ENCODE results near the gene PTPN14. TPM values are rescaled to one million over a fixed set of nuclear protein-coding genes. Genes with fewer than 3 reads are reported as not detected.

PTPN14 gene
- total and polyA plus RNA-seq, 2 of the 8 experiments (the other 6 are each of a cell fraction or from before 2014, with no cell fraction given) = 14.4 to 93.6 TPM

DNA sequence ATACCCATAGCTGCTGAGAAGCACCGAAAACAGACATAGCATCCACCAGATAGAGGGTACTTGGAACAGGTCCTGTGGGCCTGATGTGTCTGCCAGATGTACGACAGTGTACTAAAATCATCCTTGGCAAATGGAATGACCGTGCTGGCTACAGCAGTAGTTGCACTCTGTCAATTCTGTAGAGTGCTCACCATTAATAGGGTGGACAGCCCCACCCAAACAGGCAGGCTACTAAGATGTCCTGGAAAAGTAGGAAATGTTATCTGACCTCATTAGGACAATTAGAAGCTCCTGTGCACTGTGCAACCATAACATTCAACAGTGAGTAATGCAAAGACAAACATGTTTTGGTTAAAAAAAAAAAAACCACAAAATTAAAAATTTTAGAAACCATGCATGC lies 106.2 kb downstream of the PTPN14 start (continued):
- TF ChIP-seq, protein P1, sequence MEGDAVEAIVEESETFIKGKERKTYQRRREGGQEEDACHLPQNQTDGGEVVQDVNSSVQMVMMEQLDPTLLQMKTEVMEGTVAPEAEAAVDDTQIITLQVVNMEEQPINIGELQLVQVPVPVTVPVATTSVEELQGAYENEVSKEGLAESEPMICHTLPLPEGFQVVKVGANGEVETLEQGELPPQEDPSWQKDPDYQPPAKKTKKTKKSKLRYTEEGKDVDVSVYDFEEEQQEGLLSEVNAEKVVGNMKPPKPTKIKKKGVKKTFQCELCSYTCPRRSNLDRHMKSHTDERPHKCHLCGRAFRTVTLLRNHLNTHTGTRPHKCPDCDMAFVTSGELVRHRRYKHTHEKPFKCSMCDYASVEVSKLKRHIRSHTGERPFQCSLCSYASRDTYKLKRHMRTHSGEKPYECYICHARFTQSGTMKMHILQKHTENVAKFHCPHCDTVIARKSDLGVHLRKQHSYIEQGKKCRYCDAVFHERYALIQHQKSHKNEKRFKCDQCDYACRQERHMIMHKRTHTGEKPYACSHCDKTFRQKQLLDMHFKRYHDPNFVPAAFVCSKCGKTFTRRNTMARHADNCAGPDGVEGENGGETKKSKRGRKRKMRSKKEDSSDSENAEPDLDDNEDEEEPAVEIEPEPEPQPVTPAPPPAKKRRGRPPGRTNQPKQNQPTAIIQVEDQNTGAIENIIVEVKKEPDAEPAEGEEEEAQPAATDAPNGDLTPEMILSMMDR (IDR thresholded peaks at IDR 0.05; ENCODE audit: control extremely low read depth in 1 of 3, insufficient read depth in 1 of 3, low read depth in 1 of 3, low read length in 3 of 3) = no peak
- TF ChIP-seq TAF1 (IDR thresholded peaks at IDR 0.05; ENCODE audit: low read depth, low read length) (no peak), POLR2A (IDR thresholded peaks at IDR 0.05; ENCODE audit: control extremely low read depth in 1 of 2, low read depth in 2 of 2, low read length in 2 of 2) (no peak), SP4 (IDR thresholded peaks at IDR 0.05; ENCODE audit: low read length) (no peak), FOSL1 (IDR thresholded peaks at IDR 0.05; ENCODE audit: insufficient read depth, low read depth, low read length) (no peak), SP2 (IDR thresholded peaks at IDR 0.05; ENCODE audit: low read length) (no peak)
